K562 (cell line): ENCODE measurements around the gene MYLK2. TPM values are rescaled to one million over a fixed set of nuclear protein-coding genes. Genes with fewer than 3 reads are reported as not detected.

Source experiments
- ATAC-seq: fragments of 200-7000 bp; cut with Tn5 transposase; 3 replicates; pipeline ENCODE4 v1.9.1; 2020; ENCODE audit warnings: moderate library complexity
- BruUV-seq: library from RNA; stranded (reverse); fragments of 400-500 nt; replicated peaks from 2 replicates; lab custom pipeline; 2021; lab: Mats Ljungman, UMichigan
- CTCF ChIA-PET: fragments of 300-600 bp; formaldehyde crosslinking; extraction: SDS; loops from one replicate; lab custom pipeline; 2021; ENCODE audit warnings: low intra/inter-chr PET ratio; lab: Yijun Ruan, JAX
- POLR2A ChIA-PET: fragments of 300-600, 350-650 bp; sonication (Branson Sonifier 250); formaldehyde crosslinking; extraction: SDS; loops from one replicate; lab custom pipeline; 2021; ENCODE audit warnings: antibody characterized with exemption, inconsistent platforms; lab: Yijun Ruan, JAX
- DNase-seq, 4 experiments: peaks; one replicate each; pipeline versions ENCODE4 v3.0.0 to v3.0.0-alpha.2; 2011 to 2018; ENCODE audit warnings: low spot score in 3 of 4, mixed read lengths in 3 of 4; ENCODE audit errors: extremely low read depth in 1 of 4
- FAIRE-seq: peaks from 2 replicates; lab custom pipeline; 2011; peaks lifted over from hg19 to GRCh38; lab: Jason Lieb, UNC
- H2AFZ ChIP-seq: 2 replicates; pipeline ENCODE4 v1.6.0; 2011; ENCODE audit warnings: low read depth, low read length, control low read depth, inconsistent platforms
- H3K27ac ChIP-seq: fragments of 200-600 bp; 3 replicates; pipeline ENCODE4 v1.8.0; 2011; ENCODE audit warnings: low read depth, mild to moderate bottlenecking, control low read depth, inconsistent platforms, low read length, moderate library complexity, mixed read lengths; ENCODE audit errors: extremely low read depth
- H3K27me3 ChIP-seq, 2 experiments: fragments of 300-600 bp in 1 of 2; 2 replicates in 1 of 2; 3 replicates in 1 of 2; pipeline versions ENCODE4 v1.6.0 to v1.8.0; 2011; ENCODE audit warnings: inconsistent platforms in 2 of 2, low read length in 2 of 2, mild to moderate bottlenecking in 1 of 2, mixed read lengths in 1 of 2, moderate library complexity in 1 of 2; ENCODE audit not compliant: control insufficient read depth in 2 of 2, insufficient read depth in 2 of 2
- H3K36me3 ChIP-seq: fragments of 300-600 bp; 3 replicates; pipeline ENCODE4 v1.8.0; 2011; ENCODE audit warnings: mild to moderate bottlenecking, low read length, inconsistent platforms; ENCODE audit not compliant: control insufficient read depth, insufficient read depth
- H3K4me1 ChIP-seq, 2 experiments: fragments of 200-600 bp in 1 of 2; replicated peaks in 1 of 2; 2 replicates in 1 of 2; 3 replicates in 1 of 2; pipeline versions ENCODE4 v1.5.1 to v1.8.0; 2011; ENCODE audit warnings: inconsistent platforms in 2 of 2, low read length in 2 of 2, mild to moderate bottlenecking in 1 of 2, mixed read lengths in 1 of 2, moderate library complexity in 1 of 2; ENCODE audit not compliant: control insufficient read depth in 2 of 2, insufficient read depth in 2 of 2
- H3K4me2 ChIP-seq: 2 replicates; pipeline ENCODE4 v1.6.1; 2011; ENCODE audit warnings: low read length, control low read depth, inconsistent platforms, mixed read lengths; ENCODE audit not compliant: insufficient read depth
- H3K4me3 ChIP-seq: fragments of 200-600 bp; sonication (generic), shearing (Covaris generic); 2 replicates; pipeline ENCODE4 v1.5.1; 2016; ENCODE audit warnings: control low read depth, inconsistent platforms
- H3K79me2 ChIP-seq: fragments of 200-600 bp; 3 replicates; pipeline ENCODE4 v1.8.0; 2011; ENCODE audit warnings: low read length, inconsistent platforms; ENCODE audit not compliant: control insufficient read depth, insufficient read depth
- H3K9ac ChIP-seq, 2 experiments: 2 replicates each; pipeline versions ENCODE4 v1.6.0 to v1.6.1; 2011; ENCODE audit warnings: low read depth in 2 of 2, low read length in 2 of 2, control low read depth in 1 of 2, inconsistent platforms in 1 of 2, mild to moderate bottlenecking in 1 of 2, mixed read lengths in 1 of 2; ENCODE audit not compliant: insufficient read depth in 1 of 2
- H3K9me1 ChIP-seq: one replicate; pipeline ENCODE4 v1.6.0; 2011; ENCODE audit warnings: inconsistent platforms, mild to moderate bottlenecking, low read length, moderate library complexity; ENCODE audit not compliant: control insufficient read depth, insufficient read depth
- H3K9me3 ChIP-seq: replicated peaks from 2 replicates; pipeline ENCODE4 v1.5.1; 2011; ENCODE audit warnings: low read depth, low read length, inconsistent platforms; ENCODE audit not compliant: control insufficient read depth, insufficient read depth
- H4K20me1 ChIP-seq: replicated peaks from 2 replicates; pipeline ENCODE4 v1.6.1; 2011; ENCODE audit warnings: low read length, inconsistent platforms, mixed read lengths; ENCODE audit not compliant: control insufficient read depth, insufficient read depth
- BHLHE40 ChIP-seq: IDR thresholded peaks from 2 replicates; pipeline ENCODE4 v1.6.1; 2011; ENCODE audit warnings: low read length, improper control_type of control experiment
- FOXO4 ChIP-seq: fragments of 450-650 bp; formaldehyde crosslinking; IDR thresholded peaks from 2 replicates; pipeline ENCODE4 v1.4.0; 2020; ENCODE audit warnings: mild to moderate bottlenecking, moderate library complexity
- KDM4B ChIP-seq, 2 experiments: fragments of 450-650 bp in 1 of 2; sonication (generic) in 1 of 2; IDR thresholded peaks; 2 replicates each; pipeline ENCODE4 v1.6.1; 2016 to 2017; ENCODE audit warnings: borderline replicate concordance in 2 of 2, antibody characterized with exemption in 1 of 2, low read depth in 1 of 2, mild to moderate bottlenecking in 1 of 2
- MTF1 ChIP-seq: fragments of 250-450 bp; sonication (Bioruptor Pico); IDR thresholded peaks from 2 replicates; pipeline ENCODE4 v1.9.0; 2021; ENCODE audit warnings: moderate library complexity, mild to moderate bottlenecking, inconsistent platforms, borderline replicate concordance
- MYNN ChIP-seq, 2 experiments: sonication (generic); formaldehyde crosslinking in 1 of 2; IDR thresholded peaks; 2 replicates each; pipeline versions ENCODE4 v1.5.0 to v1.6.1; 2016 to 2020; ENCODE audit warnings: antibody characterized with exemption in 1 of 2, missing genetic modification reagents in 1 of 2
- NCOA1 ChIP-seq: fragments of 450-650 bp; IDR thresholded peaks from 2 replicates; pipeline ENCODE4 v1.6.1; 2016; ENCODE audit warnings: low read depth
- PHB2 ChIP-seq: fragments of 450-650 bp; IDR thresholded peaks from 2 replicates; pipeline ENCODE4 v1.6.1; 2017; ENCODE audit warnings: low read depth
- POLR2AphosphoS5 ChIP-seq: IDR thresholded peaks from 2 replicates; pipeline ENCODE4 v1.6.1; 2011; ENCODE audit warnings: mild to moderate bottlenecking, low read depth, low read length, moderate library complexity; ENCODE audit not compliant: control insufficient read depth, insufficient read depth
- SMARCB1 ChIP-seq: IDR thresholded peaks from 2 replicates; pipeline ENCODE4 v1.6.1; 2011; ENCODE audit warnings: improper control_type of control experiment, low read depth; ENCODE audit not compliant: insufficient read length
- SP1 ChIP-seq: sonication (generic); formaldehyde crosslinking; IDR thresholded peaks from 2 replicates; pipeline ENCODE4 v1.8.1; 2022; ENCODE audit warnings: mild to moderate bottlenecking, missing genetic modification reagents
- THRAP3 ChIP-seq: fragments of 450-650 bp; IDR thresholded peaks from 2 replicates; pipeline ENCODE4 v1.6.1; 2016; ENCODE audit warnings: mild to moderate bottlenecking, inconsistent platforms, borderline replicate concordance
- ZNF23 ChIP-seq: fragments of 250-450 bp; sonication (Bioruptor Pico); IDR thresholded peaks from 2 replicates; pipeline ENCODE4 v1.4.0; 2020; ENCODE audit warnings: mild to moderate bottlenecking
- ZNF76 ChIP-seq: fragments of 250-450 bp; sonication (Bioruptor Pico); IDR thresholded peaks from 2 replicates; pipeline ENCODE4 v1.4.0; 2020; ENCODE audit warnings: mild to moderate bottlenecking, moderate library complexity, borderline replicate concordance
- WGBS: fragments of 100-300 bp; shearing (Covaris generic); methylation state at CpG from one replicate; pipeline ENCODE4 v1.1.6; 2016; ENCODE audit warnings: low coverage, mixed read lengths; ENCODE audit not compliant: insufficient coverage; ENCODE audit errors: missing lambda C conversion rate; 5-methylcytosine and 5-hydroxymethylcytosine counted together
- in situ Hi-C: fragments of 300-500 bp; cut with MboI; formaldehyde crosslinking; loops from 4 replicates; pipeline ENCODE4 v1.15.0; 2018; ENCODE audit warnings: inconsistent platforms, mixed read lengths
- intact Hi-C: fragments of 100-400 bp; cut with micrococcal nuclease; formaldehyde crosslinking; loops from 2 replicates; pipeline ENCODE4 v1.14.2; 2022
- polyA plus RNA-seq, 8 experiments: library from polyadenylated mRNA; depleted of rRNA in 4 of 8; stranded (reverse) in 5 of 8; unstranded in 3 of 8; fragments of >200 nt; fragmentation: Nextera tagmentation in 2 of 8; fragmentation: Illumina TruSeq in 1 of 8; extraction: Ambion mirVana in 2 of 8; extraction: Trizol in 1 of 8; gene quantifications; 2 replicates each; pipeline versions ENCODE4 v1.2.1 to v1.2.3, GENCODE V29; 2011 to 2014; ENCODE audit warnings: inconsistent platforms in 1 of 8, missing spikeins in 1 of 8
- total RNA-seq, 7 experiments: library from RNA; depleted of rRNA in 6 of 7; stranded (reverse); fragments of >200 nt in 6 of 7; fragmentation: Illumina TruSeq in 2 of 7; extraction: Trizol in 2 of 7; gene quantifications; 2 replicates each; pipeline versions ENCODE4 v1.2.1 to v1.2.3, GENCODE V29; 2011 to 2021; ENCODE audit warnings: low replicate concordance in 1 of 7

Gene MYLK2
- total and polyA plus RNA-seq, 9 of the 15 experiments (the other 6 are each of a cell fraction or from before 2014, with no cell fraction given), result 0.07 to 0.53 (median 0.18) TPM; not detected in 2

- Histone ChIP-seq H3K9me3 (no peaks in the 10 kb centered on the region), H4K20me1 (no peaks in the 10 kb centered on the region; the same call in 1 of the 2 replicates), H3K9ac (no peak overlapping the region), H3K36me3 (peaks cover 91% of the 10 kb centered on the region), H3K79me2 (no peaks in the 10 kb centered on the region), H3K4me1 (no peaks in the 10 kb centered on the region; a peak in 2 of 5 replicates), H3K27me3 (no peaks in the 10 kb centered on the region), H3K4me3 (no peak overlapping the region), H3K27ac (no peak overlapping the region), H3K9me1 (no peaks in the 10 kb centered on the region), H3K4me2 (no peak overlapping the region), H2AFZ (no peak overlapping the region)
- FAIRE-seq, result no peak
- WGBS, result 97% methylated on average over 3 of the region's 3 CpGs
- no peak for DNase-seq
- no peak for ATAC-seq
- intact Hi-C loops, result loop anchor here (10.0 kb wide), 1 partner anchor 163 kb away; the partner anchor contains the start of gene COX4I2
- in situ Hi-C loops, result no loop called here
- TF ChIP-seq THRAP3 (no peak), FOXO4 (no peak)
- CTCF ChIA-PET, result no interaction called here
- POLR2A ChIA-PET, result interaction anchor here (0.7 to 0.9 kb wide), 3 partner anchors 8 to 242 kb away, joined by 3 to 4 read pairs (median 4); no protein-coding TSS in a partner anchor
- BruUV-seq, result no TSS peak
Observed at GRCh38 chr20:31797364-31797763, 21.8 kb upstream of the MYLK2 start.

- intact Hi-C loops, result no loop called here
- no peak overlapping the region for H2AFZ ChIP-seq
- no peak for FAIRE-seq
Observed at GRCh38 chr20:31801508-31801907, 17.6 kb upstream of the MYLK2 start.

More at GRCh38 chr20:31801508-31801907, 17.6 kb upstream of the MYLK2 start:
- H3K36me3 ChIP-seq, result peaks cover 90% of the 10 kb centered on the region
- no peak overlapping the region for H3K9ac ChIP-seq
- CTCF ChIA-PET, result no interaction called here
- H3K79me2 ChIP-seq, result no peaks in the 10 kb centered on the region
- H3K4me3 ChIP-seq, result no peak overlapping the region
- 24% methylated on average over 7 of the region's 7 CpGs for WGBS
- H3K4me1 ChIP-seq, result no peaks in the 10 kb centered on the region; a peak in 2 of 5 replicates
- TF ChIP-seq ZNF76 (CRISPR knock-in tag) (no peak), SMARCB1 (no peak), BHLHE40 (peak; percentile 77), ZNF23 (CRISPR knock-in tag) (no peak), MYNN (IDR thresholded peaks at IDR 0.05) (no peak), MYNN (CRISPR knock-in tag; IDR thresholded peaks at IDR 0.05) (no peak), POLR2AphosphoS5 (peak; percentile 32; the same call in 1 of the 2 replicates), NCOA1 (no peak), SP1 (CRISPR knock-in tag) (no peak), MTF1 (CRISPR knock-in tag) (no peak), KDM4B (IDR thresholded peaks at IDR 0.05; ENCODE audit: borderline replicate concordance in 2 of 2, low read depth in 1 of 2) (no peak), PHB2 (no peak)
- POLR2A ChIA-PET, result interaction anchor here (0.7 kb wide), 1 partner anchor 15 kb away, joined by 3 read pairs; no protein-coding TSS in a partner anchor
- no TSS peak for BruUV-seq
- H3K9me1 ChIP-seq, result no peaks in the 10 kb centered on the region
- in situ Hi-C loops, result no loop called here
- peak; percentile 52 for ATAC-seq
- peak in 1 of 4 experiments; percentile 22 for DNase-seq
- H4K20me1 ChIP-seq, result peaks cover 3% of the 10 kb centered on the region; the same call in 1 of the 2 replicates
- no peaks in the 10 kb centered on the region for H3K9me3 ChIP-seq
- no peak overlapping the region for H3K4me2 ChIP-seq
- H3K27me3 ChIP-seq, result no peaks in the 10 kb centered on the region
- H3K27ac ChIP-seq, result no peak overlapping the region
